Left kidney (tissue), 2 donors: ENCODE data around the gene ERH. TPM values are rescaled to one million over a fixed set of nuclear protein-coding genes. Genes with fewer than 3 reads are reported as not detected.

Experiments used
- DNase-seq: peaks from one replicate; pipeline ENCODE4 v3.0.0-alpha.2; 2013
- polyA plus RNA-seq: library from polyadenylated mRNA; unstranded; fragments of 120-200 nt; gene quantifications from one replicate; pipeline ENCODE4 v1.2.1, GENCODE V29; 2013; ENCODE audit not compliant: insufficient read length

ERH gene
- polyA plus RNA-seq, 1 donor: 350 TPM

GRCh38 chr14:69358233-69358963 lies 39.7 kb downstream of the ERH start:
- no peak for DNase-seq

GRCh38 chr14:69357544-69358200 lies 40.4 kb downstream of the ERH start:
- no peak for DNase-seq

- DNase-seq: no peak
These were observed 41.1 kb downstream of the ERH start for GRCh38 chr14:69356903-69357543.

GRCh38 chr14:69355607-69356281 lies 42.4 kb downstream of the ERH start:
- DNase-seq: no peak

- no peak for DNase-seq
These were observed 42.9 kb downstream of the ERH start for GRCh38 chr14:69355154-69355597.

GRCh38 chr14:69354383-69355153 lies 43.5 kb downstream of the ERH start:
- no peak for DNase-seq

- DNase-seq: no peak
These were observed 44.9 kb downstream of the ERH start for GRCh38 chr14:69353168-69353567.

- no peak for DNase-seq
These were observed 46.2 kb downstream of the ERH start for GRCh38 chr14:69351911-69352310.

GRCh38 chr14:69351385-69351784 lies 46.7 kb downstream of the ERH start:
- DNase-seq: no peak

- DNase-seq: no peak
These were observed 47.2 kb downstream of the ERH start for GRCh38 chr14:69350892-69351291.

GRCh38 chr14:69349091-69349777 lies 48.9 kb downstream of the ERH start:
- no peak for DNase-seq

GRCh38 chr14:69346710-69347109 lies 51.4 kb downstream of the ERH start:
- DNase-seq: no peak

GRCh38 chr14:69345402-69345801 lies 52.7 kb downstream of the ERH start:
- no peak for DNase-seq

- DNase-seq: no peak
These were observed 53.9 kb downstream of the ERH start for GRCh38 chr14:69344171-69344570.

GRCh38 chr14:69342928-69343525 lies 55.1 kb downstream of the ERH start:
- DNase-seq: no peak

- DNase-seq: no peak
These were observed 58.7 kb downstream of the ERH start for GRCh38 chr14:69339426-69339825.

- DNase-seq: no peak
These were observed 60.1 kb downstream of the ERH start for GRCh38 chr14:69337984-69338383.

GRCh38 chr14:69335371-69335771 lies 62.7 kb downstream of the ERH start:
- peak; percentile 48 for DNase-seq

GRCh38 chr14:69334576-69334975 lies 63.5 kb downstream of the ERH start:
- DNase-seq: no peak

- no peak for DNase-seq
These were observed 64.2 kb downstream of the ERH start for GRCh38 chr14:69333791-69334337.
